Esophagus muscularis mucosa (tissue), 4 donors: Measurements from ENCODE around the gene SLC12A6.

Experiments used
- CTCF ChIP-seq, 3 experiments: fragments of 200-600 bp in 2 of 3; fragments of 450-650 bp in 1 of 3; sonication (generic) in 2 of 3; IDR thresholded peaks; one replicate each; pipeline ENCODE4 v1.5.1; 2017 to 2019; ENCODE audit warnings: antibody characterized with exemption in 3 of 3, mild to moderate bottlenecking in 2 of 3, moderate library complexity in 1 of 3
- EP300 ChIP-seq: sonication (generic); formaldehyde crosslinking; IDR thresholded peaks from one replicate; pipeline ENCODE4 v1.6.1; 2017; ENCODE audit warnings: antibody characterized with exemption
- POLR2AphosphoS5 ChIP-seq, 2 donors: sonication (generic); formaldehyde crosslinking; IDR thresholded peaks; one replicate each; pipeline ENCODE4 v1.6.1; 2017; ENCODE audit warnings: antibody characterized with exemption in 2 of 2

DNA sequence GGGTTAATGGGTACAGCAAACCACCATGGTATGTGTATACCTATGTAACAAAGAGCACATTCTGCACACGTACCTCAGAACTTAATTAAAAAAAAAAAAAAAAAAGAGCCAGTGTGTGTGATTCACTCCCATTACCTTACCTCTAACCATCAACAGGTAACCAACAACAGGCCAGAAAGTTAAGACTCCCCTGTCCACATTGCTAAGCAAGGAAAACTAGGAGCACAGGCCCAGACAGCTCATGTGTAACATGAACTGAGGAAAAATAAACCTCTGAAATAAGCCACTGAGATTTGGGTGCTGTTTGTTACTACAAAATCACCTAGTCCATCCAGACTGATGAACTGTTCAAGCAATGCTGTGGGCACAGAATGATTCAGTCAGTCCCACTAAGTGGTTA lies 133.6 kb downstream of the SLC12A6 start:
- TF ChIP-seq POLR2AphosphoS5 (IDR thresholded peaks at IDR 0.05), result no peak
- TF ChIP-seq CTCF (IDR thresholded peaks at IDR 0.05), result no peak
- no peak for TF ChIP-seq EP300
